Measurements from ENCODE around the gene AKAP13.

Gene AKAP13, protein sequence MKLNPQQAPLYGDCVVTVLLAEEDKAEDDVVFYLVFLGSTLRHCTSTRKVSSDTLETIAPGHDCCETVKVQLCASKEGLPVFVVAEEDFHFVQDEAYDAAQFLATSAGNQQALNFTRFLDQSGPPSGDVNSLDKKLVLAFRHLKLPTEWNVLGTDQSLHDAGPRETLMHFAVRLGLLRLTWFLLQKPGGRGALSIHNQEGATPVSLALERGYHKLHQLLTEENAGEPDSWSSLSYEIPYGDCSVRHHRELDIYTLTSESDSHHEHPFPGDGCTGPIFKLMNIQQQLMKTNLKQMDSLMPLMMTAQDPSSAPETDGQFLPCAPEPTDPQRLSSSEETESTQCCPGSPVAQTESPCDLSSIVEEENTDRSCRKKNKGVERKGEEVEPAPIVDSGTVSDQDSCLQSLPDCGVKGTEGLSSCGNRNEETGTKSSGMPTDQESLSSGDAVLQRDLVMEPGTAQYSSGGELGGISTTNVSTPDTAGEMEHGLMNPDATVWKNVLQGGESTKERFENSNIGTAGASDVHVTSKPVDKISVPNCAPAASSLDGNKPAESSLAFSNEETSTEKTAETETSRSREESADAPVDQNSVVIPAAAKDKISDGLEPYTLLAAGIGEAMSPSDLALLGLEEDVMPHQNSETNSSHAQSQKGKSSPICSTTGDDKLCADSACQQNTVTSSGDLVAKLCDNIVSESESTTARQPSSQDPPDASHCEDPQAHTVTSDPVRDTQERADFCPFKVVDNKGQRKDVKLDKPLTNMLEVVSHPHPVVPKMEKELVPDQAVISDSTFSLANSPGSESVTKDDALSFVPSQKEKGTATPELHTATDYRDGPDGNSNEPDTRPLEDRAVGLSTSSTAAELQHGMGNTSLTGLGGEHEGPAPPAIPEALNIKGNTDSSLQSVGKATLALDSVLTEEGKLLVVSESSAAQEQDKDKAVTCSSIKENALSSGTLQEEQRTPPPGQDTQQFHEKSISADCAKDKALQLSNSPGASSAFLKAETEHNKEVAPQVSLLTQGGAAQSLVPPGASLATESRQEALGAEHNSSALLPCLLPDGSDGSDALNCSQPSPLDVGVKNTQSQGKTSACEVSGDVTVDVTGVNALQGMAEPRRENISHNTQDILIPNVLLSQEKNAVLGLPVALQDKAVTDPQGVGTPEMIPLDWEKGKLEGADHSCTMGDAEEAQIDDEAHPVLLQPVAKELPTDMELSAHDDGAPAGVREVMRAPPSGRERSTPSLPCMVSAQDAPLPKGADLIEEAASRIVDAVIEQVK (N-terminal part only)

DNA sequence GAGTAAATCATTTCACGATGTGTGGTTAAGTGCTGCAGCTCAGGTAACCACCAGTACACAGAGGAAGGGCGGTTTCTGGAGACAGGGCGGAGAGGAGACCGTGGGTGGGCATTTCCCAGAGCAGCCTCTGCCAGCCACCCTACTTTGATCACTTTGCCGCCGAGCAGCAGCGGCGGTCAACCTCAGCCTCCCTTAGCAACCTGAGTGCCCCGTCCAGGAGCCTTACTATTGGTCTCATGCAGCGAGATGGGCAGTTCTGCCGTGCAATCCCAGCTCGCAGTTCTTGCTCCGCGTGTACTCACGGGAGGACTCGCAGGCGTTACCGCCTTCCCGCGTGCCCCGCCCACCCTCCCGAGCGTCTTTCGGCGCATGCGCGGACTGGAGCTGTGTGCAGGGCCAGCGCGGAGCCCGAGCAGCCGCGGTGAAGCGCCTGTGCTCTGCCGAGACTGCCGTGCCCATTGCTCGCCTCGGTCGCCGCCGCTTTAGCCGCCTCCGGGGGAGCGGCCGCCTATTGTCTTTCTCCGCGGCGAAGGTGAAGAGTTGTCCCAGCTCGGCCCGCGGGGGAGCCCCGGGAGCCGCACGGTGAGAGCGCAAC is at the start of gene AKAP13:
AKAP13 (plus strand) TSS at position 387 of the 595 bp plus-strand sequence. CDS start 105,118 bp downstream, outside the sequence.
- H3K27ac ChIP-seq, result peak within 1 kb of the TSS; percentile 77
- no peak for TF ChIP-seq CTCF (conservative IDR thresholded peaks at IDR 0.05)
- no peak for TF ChIP-seq ZFX (IDR thresholded peaks at IDR 0.05)

DNA sequence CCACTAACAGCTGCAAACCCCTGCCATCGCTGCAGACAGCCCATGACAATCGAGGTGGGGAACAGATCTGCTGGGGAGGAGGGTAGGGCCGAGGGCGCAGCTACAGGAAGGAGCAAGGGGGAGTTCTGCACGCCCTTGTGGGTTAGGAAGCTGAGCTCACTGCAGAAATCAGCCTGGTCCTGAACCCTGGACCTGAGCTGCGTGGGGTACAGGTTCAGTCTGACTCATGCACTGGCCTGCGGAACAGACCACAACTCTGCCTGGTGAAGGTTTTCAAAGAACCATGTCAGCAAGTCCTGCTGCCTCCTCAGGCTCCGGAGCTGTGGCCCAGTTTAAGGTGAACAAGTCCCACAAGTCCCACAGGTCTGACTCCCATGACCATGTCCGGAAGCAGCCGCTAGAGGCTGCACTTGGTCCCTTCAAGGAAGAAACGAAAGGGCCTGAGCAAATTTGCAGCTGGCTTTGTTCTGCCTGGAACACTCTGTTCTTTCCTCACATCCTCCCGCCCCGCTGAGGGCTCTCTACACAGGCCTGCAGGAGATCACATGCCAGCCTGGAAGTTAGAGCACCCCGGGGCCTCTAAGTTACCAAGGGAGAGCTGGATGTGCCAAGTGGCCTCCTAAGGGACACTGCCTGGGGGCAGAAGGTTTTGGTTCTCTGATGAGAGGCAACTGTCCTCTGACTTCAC is 49.4 kb upstream of the AKAP13 start:
- peak; percentile 95 for TF ChIP-seq CTCF (conservative IDR thresholded peaks at IDR 0.05)
- TF ChIP-seq ZFX (IDR thresholded peaks at IDR 0.05), result no peak
- peak overlapping the region; percentile 54 for H3K27ac ChIP-seq

GRCh38 chr15:85331655-85332285 is 48.6 kb upstream of the AKAP13 start:
- peak overlapping the region; percentile 54 for H3K27ac ChIP-seq
- TF ChIP-seq CTCF (conservative IDR thresholded peaks at IDR 0.05), result no peak
- TF ChIP-seq ZFX (IDR thresholded peaks at IDR 0.05), result no peak

DNA sequence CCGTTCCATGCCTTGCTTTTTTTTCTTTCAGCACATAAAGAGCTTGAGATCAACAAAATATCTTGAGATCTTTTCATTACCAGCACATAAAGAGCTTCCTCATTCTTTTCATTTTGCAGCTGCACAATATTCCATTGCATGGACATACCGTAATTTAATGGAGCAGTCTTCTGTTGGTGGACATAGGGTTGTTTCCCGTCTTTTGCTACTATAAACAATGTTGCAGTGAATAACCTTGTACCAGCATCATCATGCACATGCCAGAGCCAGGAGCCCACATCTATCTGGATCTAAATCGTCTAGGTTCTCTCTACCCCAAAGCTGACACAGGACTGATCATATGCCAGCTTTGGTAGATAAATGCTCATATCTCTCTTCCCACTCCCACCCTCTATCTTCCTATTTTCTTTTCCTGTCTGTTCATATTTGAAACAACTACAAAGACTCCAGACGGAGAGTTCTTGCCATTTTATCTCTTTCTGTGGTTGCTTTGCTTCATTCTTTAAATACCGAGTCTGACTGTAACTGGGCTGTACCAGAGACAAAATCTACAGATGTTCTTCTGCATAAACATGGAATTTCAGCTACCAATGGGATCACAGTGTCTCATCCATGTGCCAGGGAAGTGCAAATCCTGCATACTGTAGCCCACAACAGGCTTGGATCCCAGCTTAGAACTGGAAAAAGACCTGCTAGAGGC is 47.1 kb upstream of the AKAP13 start:
- H3K27ac ChIP-seq, result no peak overlapping the region
- TF ChIP-seq ZFX (IDR thresholded peaks at IDR 0.05), result no peak
- no peak for TF ChIP-seq CTCF (conservative IDR thresholded peaks at IDR 0.05)

GRCh38 chr15:85334241-85334640 is 46.2 kb upstream of the AKAP13 start:
- no peak overlapping the region for H3K27ac ChIP-seq
- no peak for TF ChIP-seq CTCF (conservative IDR thresholded peaks at IDR 0.05)
- no peak for TF ChIP-seq ZFX (IDR thresholded peaks at IDR 0.05)

Measured in C4-2B (cell line).